ENCODE measurements around the gene NRXN2.

NRXN2 gene

GRCh38 chr11:64566042-64566914 is 156.7 kb downstream of the NRXN2 start:
- peak; percentile 56 for DNase-seq
- Histone ChIP-seq H3K4me1 (ENCODE audit: low read length) (no peaks in the 10 kb centered on the region), H3K9me2 (replicated peaks; ENCODE audit: insufficient read depth, low read length) (no peaks in the 10 kb centered on the region), H3K36me3 (replicated peaks; ENCODE audit: insufficient read depth, low read length) (no peaks in the 10 kb centered on the region), H3K4me3 (ENCODE audit: low read length) (0 out of 2 replicates have a peak overlapping the region, but pooled peaks have one; percentile 15), H3K9ac (ENCODE audit: low read length) (peak overlapping the region; percentile 12; the same call in 1 of the 2 replicates), H3F3A (ENCODE audit: insufficient read depth, low read length) (no peaks in the 10 kb centered on the region), H3K4me2 (ENCODE audit: low read depth, low read length) (peak overlapping the region; percentile 53; the same call in 1 of the 2 replicates), H3K27ac (ENCODE audit: low read length) (no peak overlapping the region), H2AFZ (ENCODE audit: low read length) (peak overlapping the region; percentile 52), H3K27me3 (replicated peaks; ENCODE audit: insufficient read depth, low read length) (peaks cover 89% of the 10 kb centered on the region), H4K20me1 (ENCODE audit: insufficient read depth, low read length) (no peaks in the 10 kb centered on the region), H3K9me3 (replicated peaks; ENCODE audit: insufficient read depth, low read length) (no peaks in the 10 kb centered on the region), H3K79me2 (ENCODE audit: low read length) (no peaks in the 10 kb centered on the region)
- TF ChIP-seq CTCF (IDR thresholded peaks at IDR 0.05; ENCODE audit: low read length) (no peak), EZH2 (optimal IDR thresholded peaks at IDR 0.05; ENCODE audit: low read depth, low read length) (no peak), EZH2phosphoT487 (IDR thresholded peaks at IDR 0.05; ENCODE audit: low read length) (no peak)

GRCh38 chr11:64564947-64565889 is 157.8 kb downstream of the NRXN2 start:
- H3F3A ChIP-seq (ENCODE audit: insufficient read depth, low read length) = no peaks in the 10 kb centered on the region
- H2AFZ ChIP-seq (ENCODE audit: low read length) = no peak overlapping the region
- no peak overlapping the region for H3K4me3 ChIP-seq (ENCODE audit: low read length)
- peaks cover 89% of the 10 kb centered on the region for H3K27me3 ChIP-seq (replicated peaks; ENCODE audit: insufficient read depth, low read length)
- H3K9me2 ChIP-seq (replicated peaks; ENCODE audit: insufficient read depth, low read length) = no peaks in the 10 kb centered on the region
- H3K79me2 ChIP-seq (ENCODE audit: low read length) = no peaks in the 10 kb centered on the region
- H3K36me3 ChIP-seq (replicated peaks; ENCODE audit: insufficient read depth, low read length) = no peaks in the 10 kb centered on the region
- H3K9me3 ChIP-seq (replicated peaks; ENCODE audit: insufficient read depth, low read length) = no peaks in the 10 kb centered on the region
- no peak for TF ChIP-seq EZH2phosphoT487 (IDR thresholded peaks at IDR 0.05; ENCODE audit: low read length)
- no peak overlapping the region for H3K9ac ChIP-seq (ENCODE audit: low read length)
- DNase-seq = no peak
- no peaks in the 10 kb centered on the region for H3K4me1 ChIP-seq (ENCODE audit: low read length)
- H3K27ac ChIP-seq (ENCODE audit: low read length) = no peak overlapping the region
- no peaks in the 10 kb centered on the region for H4K20me1 ChIP-seq (ENCODE audit: insufficient read depth, low read length)
- H3K4me2 ChIP-seq (ENCODE audit: low read depth, low read length) = no peak overlapping the region

- no peak overlapping the region for H3K27ac ChIP-seq (ENCODE audit: low read length)
- H3K4me1 ChIP-seq (ENCODE audit: low read length) = no peaks in the 10 kb centered on the region
- H3K36me3 ChIP-seq (replicated peaks; ENCODE audit: insufficient read depth, low read length) = no peaks in the 10 kb centered on the region
- DNase-seq = no peak
- H3F3A ChIP-seq (ENCODE audit: insufficient read depth, low read length) = no peaks in the 10 kb centered on the region
- no peak overlapping the region for H3K4me3 ChIP-seq (ENCODE audit: low read length)
- H3K9me3 ChIP-seq (replicated peaks; ENCODE audit: insufficient read depth, low read length) = no peaks in the 10 kb centered on the region
- no peaks in the 10 kb centered on the region for H3K9me2 ChIP-seq (replicated peaks; ENCODE audit: insufficient read depth, low read length)
- no peak overlapping the region for H2AFZ ChIP-seq (ENCODE audit: low read length)
- no peaks in the 10 kb centered on the region for H3K79me2 ChIP-seq (ENCODE audit: low read length)
- TF ChIP-seq EZH2phosphoT487 (IDR thresholded peaks at IDR 0.05; ENCODE audit: low read length) = no peak
- TF ChIP-seq CTCF (IDR thresholded peaks at IDR 0.05; ENCODE audit: low read length) = no peak
- TF ChIP-seq EZH2 (optimal IDR thresholded peaks at IDR 0.05; ENCODE audit: low read depth, low read length) = no peak
- no peaks in the 10 kb centered on the region for H4K20me1 ChIP-seq (ENCODE audit: insufficient read depth, low read length)
- peaks cover 90% of the 10 kb centered on the region for H3K27me3 ChIP-seq (replicated peaks; ENCODE audit: insufficient read depth, low read length)
- H3K4me2 ChIP-seq (ENCODE audit: low read depth, low read length) = no peak overlapping the region
- H3K9ac ChIP-seq (ENCODE audit: low read length) = no peak overlapping the region
Observed at GRCh38 chr11:64564419-64564818, 158.6 kb downstream of the NRXN2 start.

All from MM.1S (cell line).